GM18505 (cell line): Measurements from ENCODE around the gene FAM50A.

Experiments used
- ATAC-seq: cut with Tn5 transposase; IDR thresholded peaks from one replicate; pipeline ENCODE4 v1.9.1; 2021; ENCODE audit not compliant: unreplicated experiment
- POLR2A ChIP-seq: IDR thresholded peaks from 4 replicates; pipeline ENCODE4 v1.6.1; 2011; ENCODE audit warnings: borderline replicate concordance; ENCODE audit not compliant: insufficient read depth, insufficient read length; ENCODE audit errors: extremely low read depth

FAM50A gene

DNA sequence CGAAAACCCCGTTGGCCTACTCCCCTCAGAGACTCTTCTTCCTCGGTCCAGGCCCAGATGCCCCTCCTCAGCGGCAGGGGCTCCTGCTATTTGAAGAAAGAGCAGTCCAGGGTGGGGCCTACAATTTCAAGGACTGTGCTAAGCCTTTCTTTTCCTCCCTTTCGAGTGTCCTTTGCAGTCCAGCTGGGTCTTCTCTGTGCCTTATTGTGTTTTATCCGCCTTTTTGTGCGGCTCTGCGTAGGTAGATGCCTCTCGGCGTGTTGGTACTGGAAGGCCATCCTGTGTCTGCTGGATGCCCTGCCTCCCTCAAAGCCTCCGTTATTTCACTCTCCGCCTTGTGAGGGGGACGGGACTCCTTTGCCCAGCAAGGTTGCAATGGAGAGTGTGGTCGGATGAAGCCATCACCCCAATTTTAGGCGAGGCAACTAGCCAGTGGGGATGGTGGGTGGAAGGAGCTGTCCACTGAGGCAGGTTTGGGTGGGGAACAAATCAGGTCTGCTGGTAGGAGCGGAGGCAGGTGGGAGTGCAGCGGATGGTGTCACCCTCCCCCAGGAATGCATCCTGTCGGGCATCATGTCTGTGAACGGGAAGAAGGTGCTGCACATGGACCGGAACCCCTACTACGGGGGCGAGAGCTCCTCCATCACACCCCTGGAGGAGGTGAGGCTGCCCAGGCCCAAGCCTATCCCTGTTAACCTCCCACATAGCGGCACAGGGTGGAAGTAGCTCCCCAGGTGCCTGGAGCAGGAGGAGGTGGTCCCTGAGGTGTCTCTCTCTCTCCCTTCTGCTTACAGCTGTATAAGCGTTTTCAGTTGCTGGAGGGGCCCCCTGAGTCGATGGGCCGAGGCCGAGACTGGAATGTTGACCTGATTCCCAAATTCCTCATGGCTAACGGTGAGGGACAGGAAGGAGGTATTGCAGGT, 5.7 kb upstream of the FAM50A start:
- TF ChIP-seq POLR2A, result no peak
- ATAC-seq, result no peak

- no peak for TF ChIP-seq POLR2A
- ATAC-seq, result no peak
Observed at GRCh38 chrX:154439841-154440240, 4.1 kb upstream of the FAM50A start.

- no peak for TF ChIP-seq POLR2A
- ATAC-seq, result no peak
Observed at GRCh38 chrX:154440623-154441357, 3.2 kb upstream of the FAM50A start.

- ATAC-seq, result no peak
- TF ChIP-seq POLR2A, result no peak
Observed at GRCh38 chrX:154441564-154441963, 2.4 kb upstream of the FAM50A start.

GRCh38 chrX:154441984-154442707, 1.8 kb upstream of the FAM50A start:
- ATAC-seq, result no peak
- no peak for TF ChIP-seq POLR2A

- TF ChIP-seq POLR2A, result no peak
- no peak for ATAC-seq
Observed at GRCh38 chrX:154443479-154443910, 446 bp upstream of the FAM50A start.

GRCh38 chrX:154444755-154445246, 860 bp downstream of the FAM50A start:
- no peak for TF ChIP-seq POLR2A
- ATAC-seq, result no peak

GRCh38 chrX:154445776-154446175, 1.8 kb downstream of the FAM50A start:
- no peak for ATAC-seq
- TF ChIP-seq POLR2A, result no peak

- no peak for TF ChIP-seq POLR2A
- ATAC-seq, result no peak
Observed at GRCh38 chrX:154446430-154446829, 2.5 kb downstream of the FAM50A start.

DNA sequence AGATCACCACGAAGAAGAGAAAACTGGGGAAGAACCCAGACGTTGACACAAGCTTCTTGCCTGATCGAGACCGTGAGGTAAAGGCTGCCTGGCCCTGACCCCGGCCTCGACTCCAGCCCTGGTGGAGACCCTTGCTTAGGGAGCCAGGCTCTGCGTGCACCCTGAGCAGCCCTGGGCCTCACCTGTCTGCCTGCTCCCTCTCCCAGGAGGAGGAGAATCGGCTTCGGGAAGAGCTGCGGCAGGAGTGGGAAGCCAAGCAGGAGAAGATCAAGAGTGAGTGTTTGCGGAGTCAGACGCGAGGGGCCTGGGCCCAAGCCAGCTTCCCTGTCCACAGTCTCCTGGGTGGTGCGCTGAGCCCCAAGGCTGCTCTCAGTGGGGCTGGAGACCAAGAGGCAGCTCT, 4.5 kb downstream of the FAM50A start:
- no peak for TF ChIP-seq POLR2A
- ATAC-seq, result no peak

DNA sequence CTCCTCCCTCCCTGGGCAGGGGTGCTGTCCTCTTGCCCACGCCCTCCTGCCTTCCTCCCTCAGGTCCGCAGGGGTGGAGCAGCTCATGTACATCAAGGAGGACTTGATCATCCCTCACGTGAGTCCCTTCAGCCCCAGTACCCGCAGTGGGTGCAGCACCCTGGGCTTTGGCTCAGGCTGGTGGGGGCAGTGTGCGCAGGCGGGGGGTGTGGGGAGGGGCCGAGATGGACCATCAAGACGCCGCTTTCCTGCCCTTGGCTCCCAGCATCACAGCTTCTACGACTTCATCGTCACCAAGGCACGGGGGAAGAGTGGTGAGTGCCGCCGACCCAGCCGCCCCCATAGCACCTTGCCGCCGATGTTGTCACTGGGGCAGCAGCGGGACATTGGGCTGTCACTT, 5.7 kb downstream of the FAM50A start:
- no peak for TF ChIP-seq POLR2A
- no peak for ATAC-seq

- no peak for TF ChIP-seq POLR2A
- ATAC-seq, result no peak
Observed at GRCh38 chrX:154450312-154450711, 6.4 kb downstream of the FAM50A start.

- ATAC-seq, result no peak
- no peak for TF ChIP-seq POLR2A
Observed at GRCh38 chrX:154452823-154453222, 8.9 kb downstream of the FAM50A start.

DNA sequence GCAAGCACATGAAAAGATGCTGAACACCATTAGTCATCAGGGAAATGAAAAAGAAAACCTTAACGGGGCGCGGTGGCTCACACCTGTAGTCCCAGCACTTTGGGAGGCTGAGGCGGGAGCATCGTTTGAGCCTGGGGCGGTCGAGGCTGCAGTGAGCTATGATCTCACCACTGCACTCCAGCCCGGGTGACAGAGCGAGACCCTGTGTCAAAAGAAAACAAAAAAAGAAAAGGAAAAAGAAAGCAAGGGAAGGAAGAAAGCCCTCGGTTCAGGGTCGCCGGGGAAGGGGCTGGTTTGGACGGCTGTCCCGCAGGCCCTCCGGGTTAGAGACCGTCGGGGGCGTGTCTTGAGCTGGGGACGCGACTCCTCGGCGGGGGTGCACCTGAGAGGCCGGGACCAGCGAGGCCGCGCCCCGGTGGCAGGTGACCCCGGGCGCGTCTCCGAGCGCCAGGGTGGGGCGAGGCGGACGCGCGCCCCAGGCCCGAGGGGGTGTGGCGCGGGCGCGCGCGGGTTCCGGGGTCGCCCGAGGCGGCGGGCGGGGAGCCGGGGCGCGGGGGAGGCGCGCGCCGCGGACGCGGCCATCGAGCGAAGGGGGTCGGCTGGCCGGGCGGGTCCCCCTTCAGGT, 13.7 kb downstream of the FAM50A start:
- peak; percentile 43 for ATAC-seq
- TF ChIP-seq POLR2A, result no peak
